Epithelial cell of prostate (primary cell): ENCODE results near the gene SOX4.

Experiments
- DNase-seq: peaks from one replicate; pipeline ENCODE4 v3.0.0-alpha.2; 2011; ENCODE audit warnings: low read depth, low spot score
- H3K27ac ChIP-seq: fragments of 450-650 bp; 2 replicates; pipeline ENCODE4 v1.5.1; 2017; ENCODE audit warnings: mild to moderate bottlenecking

The SOX4 gene

DNA sequence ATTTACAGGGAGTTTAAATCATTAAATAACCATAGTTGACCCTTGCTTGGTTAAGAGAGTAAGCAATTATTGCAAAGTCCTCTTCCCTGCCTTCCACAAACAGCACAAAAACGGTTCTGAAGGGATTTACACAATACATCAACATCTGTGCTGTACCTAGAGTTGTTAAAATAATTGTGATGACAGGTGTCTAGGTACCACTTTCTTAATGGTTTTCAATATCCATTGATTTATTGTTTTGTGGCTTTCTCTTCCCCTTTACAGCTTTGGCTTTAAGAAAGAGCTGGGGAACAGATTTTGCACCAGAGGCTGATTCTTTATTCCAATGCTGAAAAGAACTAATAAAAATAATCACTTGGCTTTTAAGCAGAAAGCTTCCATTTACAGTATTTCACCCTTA, 598 bp upstream of the SOX4 start:
- no peak for DNase-seq
- peak overlapping the region; percentile 85 for H3K27ac ChIP-seq

DNA sequence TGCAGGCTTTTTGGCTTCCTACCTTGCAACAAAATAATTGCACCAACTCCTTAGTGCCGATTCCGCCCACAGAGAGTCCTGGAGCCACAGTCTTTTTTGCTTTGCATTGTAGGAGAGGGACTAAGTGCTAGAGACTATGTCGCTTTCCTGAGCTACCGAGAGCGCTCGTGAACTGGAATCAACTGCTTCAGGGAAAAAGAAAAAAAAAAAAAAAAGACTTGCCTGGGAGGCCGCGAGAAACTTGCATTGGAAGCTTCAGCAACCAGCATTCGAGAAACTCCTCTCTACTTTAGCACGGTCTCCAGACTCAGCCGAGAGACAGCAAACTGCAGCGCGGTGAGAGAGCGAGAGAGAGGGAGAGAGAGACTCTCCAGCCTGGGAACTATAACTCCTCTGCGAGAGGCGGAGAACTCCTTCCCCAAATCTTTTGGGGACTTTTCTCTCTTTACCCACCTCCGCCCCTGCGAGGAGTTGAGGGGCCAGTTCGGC, 420 bp downstream of the SOX4 start:
- no peak for DNase-seq
- peak overlapping the region; percentile 85 for H3K27ac ChIP-seq

DNA sequence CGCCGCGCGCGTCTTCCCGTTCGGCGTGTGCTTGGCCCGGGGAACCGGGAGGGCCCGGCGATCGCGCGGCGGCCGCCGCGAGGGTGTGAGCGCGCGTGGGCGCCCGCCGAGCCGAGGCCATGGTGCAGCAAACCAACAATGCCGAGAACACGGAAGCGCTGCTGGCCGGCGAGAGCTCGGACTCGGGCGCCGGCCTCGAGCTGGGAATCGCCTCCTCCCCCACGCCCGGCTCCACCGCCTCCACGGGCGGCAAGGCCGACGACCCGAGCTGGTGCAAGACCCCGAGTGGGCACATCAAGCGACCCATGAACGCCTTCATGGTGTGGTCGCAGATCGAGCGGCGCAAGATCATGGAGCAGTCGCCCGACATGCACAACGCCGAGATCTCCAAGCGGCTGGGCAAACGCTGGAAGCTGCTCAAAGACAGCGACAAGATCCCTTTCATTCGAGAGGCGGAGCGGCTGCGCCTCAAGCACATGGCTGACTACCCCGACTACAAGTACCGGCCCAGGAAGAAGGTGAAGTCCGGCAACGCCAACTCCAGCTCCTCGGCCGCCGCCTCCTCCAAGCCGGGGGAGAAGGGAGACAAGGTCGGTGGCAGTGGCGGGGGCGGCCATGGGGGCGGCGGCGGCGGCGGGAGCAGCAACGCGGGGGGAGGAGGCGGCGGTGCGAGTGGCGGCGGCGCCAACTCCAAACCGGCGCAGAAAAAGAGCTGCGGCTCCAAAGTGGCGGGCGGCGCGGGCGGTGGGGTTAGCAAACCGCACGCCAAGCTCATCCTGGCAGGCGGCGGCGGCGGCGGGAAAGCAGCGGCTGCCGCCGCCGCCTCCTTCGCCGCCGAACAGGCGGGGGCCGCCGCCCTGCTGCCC, 1.1 kb downstream of the SOX4 start:
- DNase-seq: no peak
- peak overlapping the region; percentile 85 for H3K27ac ChIP-seq

DNA sequence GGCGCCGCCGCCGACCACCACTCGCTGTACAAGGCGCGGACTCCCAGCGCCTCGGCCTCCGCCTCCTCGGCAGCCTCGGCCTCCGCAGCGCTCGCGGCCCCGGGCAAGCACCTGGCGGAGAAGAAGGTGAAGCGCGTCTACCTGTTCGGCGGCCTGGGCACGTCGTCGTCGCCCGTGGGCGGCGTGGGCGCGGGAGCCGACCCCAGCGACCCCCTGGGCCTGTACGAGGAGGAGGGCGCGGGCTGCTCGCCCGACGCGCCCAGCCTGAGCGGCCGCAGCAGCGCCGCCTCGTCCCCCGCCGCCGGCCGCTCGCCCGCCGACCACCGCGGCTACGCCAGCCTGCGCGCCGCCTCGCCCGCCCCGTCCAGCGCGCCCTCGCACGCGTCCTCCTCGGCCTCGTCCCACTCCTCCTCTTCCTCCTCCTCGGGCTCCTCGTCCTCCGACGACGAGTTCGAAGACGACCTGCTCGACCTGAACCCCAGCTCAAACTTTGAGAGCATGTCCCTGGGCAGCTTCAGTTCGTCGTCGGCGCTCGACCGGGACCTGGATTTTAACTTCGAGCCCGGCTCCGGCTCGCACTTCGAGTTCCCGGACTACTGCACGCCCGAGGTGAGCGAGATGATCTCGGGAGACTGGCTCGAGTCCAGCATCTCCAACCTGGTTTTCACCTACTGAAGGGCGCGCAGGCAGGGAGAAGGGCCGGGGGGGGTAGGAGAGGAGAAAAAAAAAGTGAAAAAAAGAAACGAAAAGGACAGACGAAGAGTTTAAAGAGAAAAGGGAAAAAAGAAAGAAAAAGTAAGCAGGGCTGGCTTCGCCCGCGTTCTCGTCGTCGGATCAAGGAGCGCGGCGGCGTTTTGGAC, 2.0 kb downstream of the SOX4 start:
- peak overlapping the region; percentile 85 for H3K27ac ChIP-seq
- DNase-seq: no peak

DNA sequence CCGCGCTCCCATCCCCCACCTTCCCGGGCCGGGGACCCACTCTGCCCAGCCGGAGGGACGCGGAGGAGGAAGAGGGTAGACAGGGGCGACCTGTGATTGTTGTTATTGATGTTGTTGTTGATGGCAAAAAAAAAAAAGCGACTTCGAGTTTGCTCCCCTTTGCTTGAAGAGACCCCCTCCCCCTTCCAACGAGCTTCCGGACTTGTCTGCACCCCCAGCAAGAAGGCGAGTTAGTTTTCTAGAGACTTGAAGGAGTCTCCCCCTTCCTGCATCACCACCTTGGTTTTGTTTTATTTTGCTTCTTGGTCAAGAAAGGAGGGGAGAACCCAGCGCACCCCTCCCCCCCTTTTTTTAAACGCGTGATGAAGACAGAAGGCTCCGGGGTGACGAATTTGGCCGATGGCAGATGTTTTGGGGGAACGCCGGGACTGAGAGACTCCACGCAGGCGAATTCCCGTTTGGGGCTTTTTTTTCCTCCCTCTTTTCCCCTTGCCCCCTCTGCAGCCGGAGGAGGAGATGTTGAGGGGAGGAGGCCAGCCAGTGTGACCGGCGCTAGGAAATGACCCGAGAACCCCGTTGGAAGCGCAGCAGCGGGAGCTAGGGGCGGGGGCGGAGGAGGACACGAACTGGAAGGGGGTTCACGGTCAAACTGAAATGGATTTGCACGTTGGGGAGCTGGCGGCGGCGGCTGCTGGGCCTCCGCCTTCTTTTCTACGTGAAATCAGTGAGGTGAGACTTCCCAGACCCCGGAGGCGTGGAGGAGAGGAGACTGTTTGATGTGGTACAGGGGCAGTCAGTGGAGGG, 2.8 kb downstream of the SOX4 start:
- no peak for DNase-seq
- peak overlapping the region; percentile 85 for H3K27ac ChIP-seq

DNA sequence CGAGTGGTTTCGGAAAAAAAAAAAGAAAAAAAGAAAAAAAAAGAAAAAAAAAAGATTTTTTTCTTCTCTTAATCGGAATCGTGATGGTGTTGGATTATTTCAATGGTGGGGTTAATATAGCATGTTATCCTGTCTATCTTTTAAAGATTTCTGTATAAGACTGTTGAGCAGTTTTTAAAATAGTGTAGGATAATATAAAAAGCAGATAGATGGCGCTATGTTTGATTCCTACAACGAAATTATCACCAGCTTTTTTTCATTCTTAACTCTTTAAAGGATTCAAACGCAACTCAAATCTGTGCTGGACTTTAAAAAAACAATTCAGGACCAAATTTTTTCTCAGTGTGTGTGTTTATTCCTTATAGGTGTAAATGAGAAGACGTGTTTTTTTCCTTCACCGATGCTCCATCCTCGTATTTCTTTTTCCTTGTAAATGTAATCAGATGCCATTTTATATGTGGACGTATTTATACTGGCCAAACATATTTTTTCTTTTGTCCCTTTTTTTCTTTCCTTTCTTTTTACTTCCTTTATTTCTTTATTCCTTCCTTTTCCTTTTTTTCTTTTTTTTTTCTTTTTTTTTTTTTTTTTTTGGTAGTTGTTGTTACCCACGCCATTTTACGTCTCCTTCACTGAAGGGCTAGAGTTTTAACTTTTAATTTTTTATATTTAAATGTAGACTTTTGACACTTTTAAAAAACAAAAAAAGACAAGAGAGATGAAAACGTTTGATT, 3.6 kb downstream of the SOX4 start:
- DNase-seq: no peak
- H3K27ac ChIP-seq: peak overlapping the region; percentile 85

DNA sequence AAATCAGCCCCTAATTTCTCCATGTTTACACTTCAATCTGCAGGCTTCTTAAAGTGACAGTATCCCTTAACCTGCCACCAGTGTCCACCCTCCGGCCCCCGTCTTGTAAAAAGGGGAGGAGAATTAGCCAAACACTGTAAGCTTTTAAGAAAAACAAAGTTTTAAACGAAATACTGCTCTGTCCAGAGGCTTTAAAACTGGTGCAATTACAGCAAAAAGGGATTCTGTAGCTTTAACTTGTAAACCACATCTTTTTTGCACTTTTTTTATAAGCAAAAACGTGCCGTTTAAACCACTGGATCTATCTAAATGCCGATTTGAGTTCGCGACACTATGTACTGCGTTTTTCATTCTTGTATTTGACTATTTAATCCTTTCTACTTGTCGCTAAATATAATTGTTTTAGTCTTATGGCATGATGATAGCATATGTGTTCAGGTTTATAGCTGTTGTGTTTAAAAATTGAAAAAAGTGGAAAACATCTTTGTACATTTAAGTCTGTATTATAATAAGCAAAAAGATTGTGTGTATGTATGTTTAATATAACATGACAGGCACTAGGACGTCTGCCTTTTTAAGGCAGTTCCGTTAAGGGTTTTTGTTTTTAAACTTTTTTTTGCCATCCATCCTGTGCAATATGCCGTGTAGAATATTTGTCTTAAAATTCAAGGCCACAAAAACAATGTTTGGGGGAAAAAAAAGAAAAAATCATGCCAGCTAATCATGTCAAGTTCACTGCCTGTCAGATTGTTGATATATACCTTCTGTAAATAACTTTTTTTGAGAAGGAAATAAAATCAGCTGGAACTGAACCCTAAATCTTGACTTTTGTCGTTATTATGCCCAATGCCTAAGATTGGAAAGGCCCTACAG, 4.5 kb downstream of the SOX4 start:
- no peak for DNase-seq
- peak overlapping the region; percentile 85 for H3K27ac ChIP-seq

DNA sequence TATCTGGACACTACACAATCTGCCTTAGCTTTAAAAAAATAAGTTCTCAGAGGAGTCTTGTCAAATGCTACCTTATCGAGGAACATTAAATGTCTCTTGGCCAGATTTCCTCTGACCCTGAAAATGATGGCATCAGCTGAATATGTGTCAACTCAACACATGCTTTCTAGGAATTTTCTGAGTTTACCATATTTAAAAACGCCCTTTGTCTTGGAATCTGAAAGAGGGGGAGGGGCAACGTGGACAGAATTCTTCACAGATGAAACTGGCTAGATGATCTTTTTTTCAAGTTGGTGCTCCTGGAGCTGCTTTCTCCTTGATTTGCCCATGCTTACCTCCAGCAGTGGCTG, 5.1 kb downstream of the SOX4 start:
- no peak for DNase-seq
- H3K27ac ChIP-seq: no peak overlapping the region

DNA sequence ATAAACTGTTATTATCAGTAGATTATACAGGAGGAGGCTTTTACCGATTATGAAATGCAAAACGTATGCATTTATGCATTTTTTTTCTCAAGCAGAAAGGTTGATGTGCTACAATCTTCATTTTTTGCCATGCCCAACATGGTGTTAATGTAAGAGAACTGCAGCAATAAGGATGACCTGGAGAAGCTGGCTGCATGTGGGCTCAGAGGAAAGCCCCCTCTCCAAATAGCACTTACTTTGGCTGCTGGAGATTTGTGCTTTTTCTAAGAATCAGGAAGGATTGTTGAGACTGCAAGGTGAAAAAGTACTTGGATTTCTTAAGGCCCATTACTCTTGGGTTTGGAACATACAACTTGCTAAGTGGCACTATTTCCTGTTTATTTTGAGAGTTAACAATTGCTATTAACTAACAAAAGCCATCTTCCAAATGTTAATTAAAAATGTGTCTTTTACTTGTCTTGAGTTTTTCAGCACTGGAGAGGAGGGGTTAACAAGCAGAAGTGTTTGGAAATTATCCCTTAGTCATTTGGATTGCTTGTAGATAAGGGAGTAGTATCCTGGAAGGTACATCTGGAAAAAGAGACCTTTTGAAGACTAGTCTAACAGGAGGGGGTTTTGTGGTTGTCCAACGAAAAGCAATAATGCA, 5.6 kb downstream of the SOX4 start:
- no peak overlapping the region for H3K27ac ChIP-seq
- no peak for DNase-seq

DNA sequence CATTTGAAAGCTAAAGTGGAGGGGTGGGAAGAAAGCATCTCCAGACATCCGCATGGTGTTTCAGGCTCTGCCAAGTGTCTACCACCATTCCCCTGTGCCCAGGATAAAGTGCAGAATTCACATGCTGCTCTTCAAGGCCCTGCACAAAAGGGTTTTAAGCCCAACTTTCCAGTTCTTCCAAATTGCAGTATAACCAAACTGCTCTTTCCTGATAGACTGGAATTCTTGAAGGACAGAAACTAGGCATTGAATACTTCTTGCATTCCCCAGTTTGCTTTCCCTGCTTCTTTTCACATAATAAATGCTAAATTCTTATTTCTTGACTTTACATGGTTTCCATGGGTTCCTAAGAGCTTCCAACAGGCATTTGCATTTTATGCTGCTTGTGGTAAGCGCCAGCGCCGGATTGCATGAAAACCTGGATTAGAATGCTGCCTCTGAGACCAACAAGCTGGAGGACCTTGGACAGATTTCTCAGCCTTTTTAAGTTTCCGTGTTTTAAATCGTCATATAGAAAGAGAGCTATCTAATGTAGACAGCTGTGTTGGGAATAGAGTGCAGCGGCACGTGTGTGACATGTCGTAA, 7.9 kb downstream of the SOX4 start:
- no peak overlapping the region for H3K27ac ChIP-seq
- DNase-seq: no peak

DNA sequence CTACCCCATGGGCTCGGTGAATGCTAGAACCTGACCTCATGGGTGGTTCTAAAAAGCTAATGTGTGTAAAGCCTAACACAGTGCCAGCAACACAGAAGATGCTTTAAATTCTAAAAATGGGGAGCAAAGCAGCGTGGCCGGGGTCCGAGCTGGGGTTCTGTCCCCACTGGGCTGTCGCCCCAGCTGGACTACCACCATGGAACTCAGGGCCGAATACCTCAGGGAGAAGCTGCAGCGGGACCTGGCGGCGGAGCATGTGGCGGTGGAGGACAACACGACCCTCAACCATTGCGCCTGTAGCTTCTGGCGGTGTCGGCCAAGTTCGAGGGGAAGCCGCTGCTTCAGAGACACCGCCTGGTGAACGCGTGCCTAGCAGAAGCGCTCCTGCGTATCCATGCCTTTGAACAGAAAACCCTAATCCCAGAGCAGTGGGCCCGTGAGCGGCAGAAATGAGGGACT, 8.4 kb downstream of the SOX4 start:
- no peak overlapping the region for H3K27ac ChIP-seq
- no peak for DNase-seq

DNA sequence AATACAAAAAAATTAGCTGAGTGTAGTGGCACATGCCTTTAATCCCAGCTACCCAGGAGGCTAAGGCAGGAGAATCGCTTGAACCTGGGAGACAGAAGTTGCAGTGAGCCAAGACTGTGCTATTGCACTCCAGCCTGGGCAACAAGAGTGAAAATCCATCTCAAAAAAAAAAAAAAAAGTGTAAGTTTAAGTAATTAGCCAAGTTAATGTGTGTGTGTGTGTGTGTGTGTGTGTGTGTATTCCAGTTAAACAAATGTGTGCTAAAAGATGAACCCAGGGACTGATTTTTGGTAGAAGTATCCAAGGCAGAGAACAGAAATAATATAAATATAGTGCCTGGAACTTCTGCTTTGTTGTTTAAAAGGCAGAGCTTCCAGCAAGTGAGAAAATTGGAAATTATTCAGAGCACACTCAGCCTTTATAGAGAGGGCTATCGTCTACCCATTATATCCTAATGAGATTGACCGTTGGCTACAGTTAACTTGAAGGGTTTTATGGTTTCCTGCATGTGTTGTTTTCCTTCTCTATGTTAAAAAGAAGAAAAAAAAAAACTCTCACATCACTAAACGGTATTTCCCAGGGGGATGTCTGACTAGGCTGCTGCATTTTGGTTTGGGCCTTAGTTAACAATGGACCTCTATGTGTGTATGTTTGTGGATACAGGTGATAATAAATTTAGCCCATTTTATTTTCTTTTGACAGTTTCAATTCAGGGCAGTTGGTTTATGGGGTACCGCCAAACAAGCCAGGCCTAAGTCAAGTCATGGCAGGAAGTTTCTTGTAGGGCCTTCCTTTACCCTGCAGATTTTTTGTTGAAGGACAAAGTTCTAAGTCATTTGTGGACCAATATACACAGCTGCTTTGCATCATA, 9.8 kb downstream of the SOX4 start:
- no peak overlapping the region for H3K27ac ChIP-seq
- no peak for DNase-seq

DNA sequence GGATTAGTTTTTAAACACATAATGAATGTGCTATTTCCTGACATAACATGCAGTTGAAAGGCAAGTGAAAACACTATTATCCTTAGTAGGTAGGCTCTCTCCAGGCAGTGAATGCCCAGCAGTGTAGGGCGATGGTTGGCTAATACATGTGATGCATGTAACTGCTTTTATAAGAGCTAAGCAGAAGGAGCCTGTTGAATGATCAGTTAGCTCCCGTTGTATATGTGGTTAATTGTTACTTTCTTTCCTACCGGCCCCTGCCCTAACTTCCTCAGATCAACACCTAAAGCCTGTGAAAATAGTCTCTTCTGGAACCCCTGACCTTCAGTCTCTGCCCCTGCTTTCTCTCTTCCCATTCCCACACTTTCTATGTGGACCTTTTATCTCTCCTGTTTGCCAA, 10.5 kb downstream of the SOX4 start:
- no peak for DNase-seq
- H3K27ac ChIP-seq: no peak overlapping the region

DNA sequence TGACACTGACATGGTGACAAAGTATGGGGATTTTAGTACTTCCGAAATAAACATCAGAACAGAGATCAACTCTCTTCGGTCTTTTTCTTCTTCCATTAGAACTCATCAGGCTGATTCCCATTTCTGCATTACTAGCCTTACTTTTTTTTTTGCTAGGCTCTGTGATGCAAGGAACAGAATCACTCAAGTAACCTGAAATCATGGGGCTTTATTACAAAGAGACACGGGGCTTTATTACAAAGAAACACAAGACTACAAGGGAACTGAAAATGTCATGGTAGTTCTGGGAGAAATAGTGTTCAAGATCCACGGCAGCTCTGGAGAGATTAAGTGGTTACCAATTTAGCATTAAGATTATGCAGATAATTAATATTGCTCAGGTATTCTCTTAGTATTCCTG, 11.6 kb downstream of the SOX4 start:
- DNase-seq: no peak
- no peak overlapping the region for H3K27ac ChIP-seq

DNA sequence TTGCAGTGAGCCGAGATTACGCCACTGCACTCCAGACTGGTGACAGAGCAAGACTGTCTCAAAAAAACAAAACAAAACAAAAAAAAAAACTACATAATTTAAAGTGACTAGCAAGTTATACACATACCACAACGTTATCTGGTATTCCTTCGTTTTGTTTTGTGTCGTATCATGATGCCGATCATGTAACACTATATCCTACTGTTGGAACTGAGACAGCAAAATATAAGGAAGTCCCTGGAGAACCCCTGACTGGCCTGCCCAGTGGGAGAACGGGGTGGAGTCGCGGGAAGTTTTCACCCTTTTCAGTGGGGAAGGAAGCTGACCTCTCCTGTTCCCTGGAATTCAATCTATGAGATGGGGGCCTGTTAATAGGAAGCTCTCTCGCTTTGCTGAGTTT, 15.1 kb downstream of the SOX4 start:
- DNase-seq: no peak
- no peak overlapping the region for H3K27ac ChIP-seq

DNA sequence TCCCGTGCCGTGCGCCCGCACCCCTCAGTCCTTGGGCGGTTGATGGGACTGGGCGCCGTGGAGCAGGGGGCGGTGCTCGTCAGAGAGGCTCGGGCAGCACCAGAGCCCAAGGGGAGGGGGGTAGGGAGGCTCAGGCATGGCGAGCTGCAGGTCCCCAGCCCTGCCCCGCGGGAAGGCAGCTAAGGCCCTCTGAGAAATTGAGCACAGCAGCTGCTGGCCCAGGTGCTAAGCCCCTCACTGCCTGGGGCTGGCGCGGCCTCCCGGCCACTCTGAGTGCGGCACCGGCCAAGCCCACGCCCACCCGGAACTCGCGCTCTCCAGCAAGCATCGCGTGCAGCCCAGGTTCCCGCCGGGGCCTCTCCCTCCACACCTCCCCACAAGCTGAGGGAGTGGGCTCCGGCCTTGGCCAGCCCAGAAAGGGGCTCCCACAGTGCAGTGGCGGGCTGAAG, 16.4 kb downstream of the SOX4 start:
- H3K27ac ChIP-seq: no peak overlapping the region
- no peak for DNase-seq

DNA sequence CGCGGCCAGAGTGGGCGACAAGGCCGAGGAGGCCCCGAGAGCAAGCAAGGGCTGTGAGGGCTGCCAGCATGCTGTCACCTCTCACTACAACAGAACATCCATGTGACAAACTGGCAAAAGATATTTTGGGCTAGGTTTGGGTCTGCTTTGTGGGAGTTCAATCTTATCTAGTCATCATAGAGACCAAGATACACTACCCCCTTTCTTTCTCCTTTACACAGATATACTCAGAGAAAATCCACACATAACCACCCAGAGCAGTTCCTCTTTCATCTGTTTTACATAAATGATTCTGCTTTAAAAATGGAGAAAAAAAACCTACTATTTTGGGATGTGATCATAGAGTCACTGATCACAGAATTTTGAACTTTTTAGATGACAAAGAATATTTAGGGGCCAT, 16.8 kb downstream of the SOX4 start:
- no peak for DNase-seq
- no peak overlapping the region for H3K27ac ChIP-seq
